Tibial artery (tissue), 4 donors: ENCODE data around the gene RFPL3.

ENCODE experiments used
- DNase-seq, 2 donors: peaks; one replicate each; pipeline ENCODE4 v3.0.0-alpha.2; 2019
- H3K27ac ChIP-seq, 2 donors: fragments of 200-600 bp; sonication (generic) in 1 of 2; 1 replicate in 1 of 2; 2 replicates in 1 of 2; pipeline ENCODE4 v1.5.1; 2018 to 2019; ENCODE audit warnings: mild to moderate bottlenecking in 1 of 2
- H3K27me3 ChIP-seq, 2 donors: fragments of 200-600 bp; sonication (generic) in 1 of 2; one replicate each; pipeline versions ENCODE4 v1.5.1 to v1.6.0; 2016 to 2019
- H3K36me3 ChIP-seq, 3 donors: fragments of 200-600 bp; sonication (generic) in 2 of 3; one replicate each; pipeline ENCODE4 v1.5.1; 2016 to 2019; ENCODE audit warnings: mild to moderate bottlenecking in 2 of 3
- H3K4me1 ChIP-seq, 4 donors: fragments of 200-600 bp; sonication (generic) in 2 of 4; 1 replicate in 3 of 4; 2 replicates in 1 of 4; pipeline ENCODE4 v1.5.1; 2016 to 2019
- H3K4me3 ChIP-seq, 2 donors: fragments of 200-600 bp; sonication (generic) in 1 of 2; 1 replicate in 1 of 2; 2 replicates in 1 of 2; pipeline ENCODE4 v1.5.1; 2018 to 2019; ENCODE audit warnings: mild to moderate bottlenecking in 2 of 2
- H3K9me3 ChIP-seq, 3 donors: fragments of 200-600 bp; sonication (generic) in 1 of 3; one replicate each; pipeline ENCODE4 v1.5.1; 2016 to 2019
- intact Hi-C: fragments of 100-400 bp; cut with DNase I; formaldehyde crosslinking; loops from one replicate; pipeline ENCODE4 v1.15.0; 2023; ENCODE audit warnings: low total_unique reads
- TF ChIP-seq, protein P1 (sequence below), 2 experiments: fragments of 200-600 bp in 1 of 2; fragments of 450-650 bp in 1 of 2; IDR thresholded peaks; one replicate each; pipeline ENCODE4 v1.5.1; 2017 to 2019; ENCODE audit warnings: antibody characterized with exemption in 2 of 2, mild to moderate bottlenecking in 1 of 2, moderate library complexity in 1 of 2

Gene RFPL3

DNA sequence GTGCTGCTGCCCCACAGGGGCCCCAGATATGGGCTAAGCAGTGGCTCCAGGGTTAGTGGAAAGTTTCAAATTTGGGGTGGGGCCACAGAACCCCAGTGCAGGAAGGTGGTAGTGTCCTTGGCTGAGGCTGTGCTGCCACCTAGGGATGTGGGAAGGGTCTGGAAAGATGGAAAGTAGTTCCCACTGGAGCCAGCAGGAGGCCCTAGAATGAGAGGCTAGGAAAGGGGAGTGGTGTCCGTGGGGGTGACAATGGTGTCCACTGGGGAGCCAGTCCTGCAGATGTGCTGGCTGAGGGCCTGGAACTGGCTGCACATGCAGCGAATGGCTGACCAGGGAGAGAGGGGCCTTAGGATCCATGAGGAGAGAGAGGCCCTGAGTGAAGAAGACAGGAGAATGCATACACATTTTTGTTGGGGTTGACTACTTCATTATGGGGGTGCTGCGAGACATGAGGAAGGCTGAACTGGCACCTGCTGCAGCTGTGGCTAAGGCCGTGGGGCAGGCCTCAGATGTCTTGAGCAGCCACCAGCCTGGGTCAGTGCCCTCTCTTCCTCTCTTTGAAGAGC lies 21.1 kb downstream of the RFPL3 start:
- TF ChIP-seq, protein P1, sequence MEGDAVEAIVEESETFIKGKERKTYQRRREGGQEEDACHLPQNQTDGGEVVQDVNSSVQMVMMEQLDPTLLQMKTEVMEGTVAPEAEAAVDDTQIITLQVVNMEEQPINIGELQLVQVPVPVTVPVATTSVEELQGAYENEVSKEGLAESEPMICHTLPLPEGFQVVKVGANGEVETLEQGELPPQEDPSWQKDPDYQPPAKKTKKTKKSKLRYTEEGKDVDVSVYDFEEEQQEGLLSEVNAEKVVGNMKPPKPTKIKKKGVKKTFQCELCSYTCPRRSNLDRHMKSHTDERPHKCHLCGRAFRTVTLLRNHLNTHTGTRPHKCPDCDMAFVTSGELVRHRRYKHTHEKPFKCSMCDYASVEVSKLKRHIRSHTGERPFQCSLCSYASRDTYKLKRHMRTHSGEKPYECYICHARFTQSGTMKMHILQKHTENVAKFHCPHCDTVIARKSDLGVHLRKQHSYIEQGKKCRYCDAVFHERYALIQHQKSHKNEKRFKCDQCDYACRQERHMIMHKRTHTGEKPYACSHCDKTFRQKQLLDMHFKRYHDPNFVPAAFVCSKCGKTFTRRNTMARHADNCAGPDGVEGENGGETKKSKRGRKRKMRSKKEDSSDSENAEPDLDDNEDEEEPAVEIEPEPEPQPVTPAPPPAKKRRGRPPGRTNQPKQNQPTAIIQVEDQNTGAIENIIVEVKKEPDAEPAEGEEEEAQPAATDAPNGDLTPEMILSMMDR (IDR thresholded peaks at IDR 0.05) = no peak
- H3K27ac ChIP-seq = no peak overlapping the region
- intact Hi-C loops = no loop called here
- no peaks in the 10 kb centered on the region for H3K4me1 ChIP-seq
- no peak for DNase-seq
- H3K9me3 ChIP-seq = no peaks in the 10 kb centered on the region
- no peaks in the 10 kb centered on the region for H3K36me3 ChIP-seq
- H3K27me3 ChIP-seq = no peaks in the 10 kb centered on the region
- H3K4me3 ChIP-seq = no peak overlapping the region

GRCh38 chr22:32380991-32381390 lies 23.3 kb downstream of the RFPL3 start:
- H3K36me3 ChIP-seq = peaks cover 0 to 10% (median 5%) of the 10 kb centered on the region in 3 donors
- H3K9me3 ChIP-seq = no peaks in the 10 kb centered on the region
- no peak for DNase-seq
- H3K27me3 ChIP-seq = no peaks in the 10 kb centered on the region
- intact Hi-C loops = no loop called here
- TF ChIP-seq, protein P1 (IDR thresholded peaks at IDR 0.05) = no peak
- H3K4me1 ChIP-seq = no peaks in the 10 kb centered on the region
- H3K27ac ChIP-seq = no peak overlapping the region
- no peak overlapping the region for H3K4me3 ChIP-seq

GRCh38 chr22:32385681-32386080 lies 28.0 kb downstream of the RFPL3 start:
- no peak for DNase-seq
- Histone ChIP-seq H3K4me3 (no peak overlapping the region), H3K36me3 (peaks cover 8 to 55% (median 37%) of the 10 kb centered on the region in 3 donors), H3K4me1 (no peaks in the 10 kb centered on the region), H3K9me3 (no peaks in the 10 kb centered on the region), H3K27me3 (no peaks in the 10 kb centered on the region), H3K27ac (no peak overlapping the region)
- TF ChIP-seq, protein P1 (IDR thresholded peaks at IDR 0.05) = no peak
- intact Hi-C loops = no loop called here

DNA sequence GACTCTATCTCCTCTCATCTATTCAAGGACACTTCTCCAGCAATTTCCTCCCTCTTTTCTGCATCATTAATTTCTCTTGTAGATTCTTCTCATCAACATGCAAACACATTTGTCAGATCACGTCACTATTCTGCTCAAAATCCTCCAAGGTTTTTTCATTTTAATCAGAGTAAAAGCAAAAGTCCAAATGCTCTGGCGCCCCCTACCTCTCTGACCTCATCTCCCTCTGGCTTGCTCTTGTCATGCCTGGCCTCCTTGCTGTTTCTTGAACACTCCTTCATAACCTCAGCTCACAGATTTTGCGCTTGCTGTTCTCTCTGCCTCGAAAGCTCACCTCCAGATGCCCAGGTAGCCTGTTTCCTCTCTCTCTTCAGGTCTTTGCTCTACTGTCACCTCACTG lies 32.0 kb downstream of the RFPL3 start:
- DNase-seq = no peak
- no peaks in the 10 kb centered on the region for H3K4me1 ChIP-seq
- intact Hi-C loops = no loop called here
- H3K27ac ChIP-seq = no peak overlapping the region
- no peaks in the 10 kb centered on the region for H3K9me3 ChIP-seq
- H3K36me3 ChIP-seq = peaks cover 48 to 95% (median 71%) of the 10 kb centered on the region in 3 donors
- TF ChIP-seq, protein P1 (IDR thresholded peaks at IDR 0.05) = no peak
- H3K4me3 ChIP-seq = no peak overlapping the region
- no peaks in the 10 kb centered on the region for H3K27me3 ChIP-seq

GRCh38 chr22:32395107-32395506 lies 37.4 kb downstream of the RFPL3 start:
- Histone ChIP-seq H3K36me3 (peaks cover 92 to 100% (median 97%) of the 10 kb centered on the region in 3 donors), H3K27ac (no peak overlapping the region), H3K9me3 (no peaks in the 10 kb centered on the region), H3K4me3 (no peak overlapping the region), H3K4me1 (no peaks in the 10 kb centered on the region), H3K27me3 (no peaks in the 10 kb centered on the region)
- TF ChIP-seq, protein P1 (IDR thresholded peaks at IDR 0.05) = no peak
- DNase-seq = no peak
- intact Hi-C loops = no loop called here

GRCh38 chr22:32396255-32396654 lies 38.6 kb downstream of the RFPL3 start:
- no peaks in the 10 kb centered on the region for H3K4me1 ChIP-seq
- no peak for DNase-seq
- no peaks in the 10 kb centered on the region for H3K9me3 ChIP-seq
- intact Hi-C loops = no loop called here
- H3K36me3 ChIP-seq = peaks cover 92 to 100% (median 100%) of the 10 kb centered on the region in 3 donors
- H3K4me3 ChIP-seq = no peak overlapping the region
- TF ChIP-seq, protein P1 (IDR thresholded peaks at IDR 0.05) = no peak
- H3K27ac ChIP-seq = no peak overlapping the region
- H3K27me3 ChIP-seq = no peaks in the 10 kb centered on the region
